ENCODE results near the gene CHFR.

Gene CHFR

GRCh38 chr12:132789099-132789471 is 98.3 kb downstream of the CHFR start:
- no peak overlapping the region for H3K27ac Mint-ChIP-seq
- H3K9me3 Mint-ChIP-seq (ENCODE audit: low read depth), result no peaks in the 10 kb centered on the region
- peaks cover 5% of the 10 kb centered on the region for H3K36me3 Mint-ChIP-seq
- no peaks in the 10 kb centered on the region for H3K27me3 Mint-ChIP-seq
- no peak overlapping the region for H3K4me3 Mint-ChIP-seq
- no peaks in the 10 kb centered on the region for H3K4me1 Mint-ChIP-seq (ENCODE audit: low read depth)

GRCh38 chr12:132788375-132789098 is 98.9 kb downstream of the CHFR start:
- Mint-ChIP-seq H3K4me1 (ENCODE audit: low read depth) (no peaks in the 10 kb centered on the region), H3K27me3 (no peaks in the 10 kb centered on the region), H3K9me3 (ENCODE audit: low read depth) (no peaks in the 10 kb centered on the region), H3K4me3 (no peak overlapping the region), H3K27ac (no peak overlapping the region), H3K36me3 (peaks cover 5% of the 10 kb centered on the region)

DNA sequence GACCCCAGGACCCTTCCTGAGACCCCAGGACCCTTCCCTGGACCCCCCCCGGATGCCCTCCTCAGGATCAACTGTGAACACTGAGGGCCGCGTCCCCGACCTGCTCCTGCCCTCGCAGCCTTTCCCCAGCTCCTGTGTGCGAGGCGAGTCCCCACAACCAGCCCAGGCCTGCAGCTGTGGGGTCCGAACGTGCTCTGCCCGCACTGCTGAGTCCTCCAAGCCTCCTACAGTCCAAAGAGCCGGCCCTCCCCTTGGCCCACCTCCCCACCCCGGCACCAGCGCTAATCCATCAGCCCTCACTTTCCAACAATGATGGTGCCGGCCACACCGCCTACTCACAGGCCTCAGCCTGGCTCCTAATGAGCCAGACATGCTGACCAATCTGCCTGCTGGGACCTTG is 99.5 kb downstream of the CHFR start:
- Mint-ChIP-seq H3K4me3 (no peak overlapping the region), H3K27ac (no peak overlapping the region), H3K36me3 (peaks cover 5% of the 10 kb centered on the region), H3K9me3 (ENCODE audit: low read depth) (no peaks in the 10 kb centered on the region), H3K4me1 (ENCODE audit: low read depth) (no peaks in the 10 kb centered on the region), H3K27me3 (no peaks in the 10 kb centered on the region)

GRCh38 chr12:132786192-132786591 is 101.2 kb downstream of the CHFR start:
- Mint-ChIP-seq H3K9me3 (ENCODE audit: low read depth) (no peaks in the 10 kb centered on the region), H3K4me3 (no peak overlapping the region)

GRCh38 chr12:132784580-132784979 is 102.8 kb downstream of the CHFR start:
- Mint-ChIP-seq H3K27ac (no peak overlapping the region), H3K4me3 (no peak overlapping the region), H3K4me1 (ENCODE audit: low read depth) (no peaks in the 10 kb centered on the region), H3K36me3 (peaks cover 7% of the 10 kb centered on the region), H3K9me3 (ENCODE audit: low read depth) (no peaks in the 10 kb centered on the region), H3K27me3 (no peaks in the 10 kb centered on the region)

More at GRCh38 chr12:132786192-132786591, 101.2 kb downstream of the CHFR start:
- H3K27ac Mint-ChIP-seq, result no peak overlapping the region
- no peaks in the 10 kb centered on the region for H3K4me1 Mint-ChIP-seq (ENCODE audit: low read depth)
- H3K27me3 Mint-ChIP-seq, result no peaks in the 10 kb centered on the region
- H3K36me3 Mint-ChIP-seq, result peaks cover 5% of the 10 kb centered on the region

DNA sequence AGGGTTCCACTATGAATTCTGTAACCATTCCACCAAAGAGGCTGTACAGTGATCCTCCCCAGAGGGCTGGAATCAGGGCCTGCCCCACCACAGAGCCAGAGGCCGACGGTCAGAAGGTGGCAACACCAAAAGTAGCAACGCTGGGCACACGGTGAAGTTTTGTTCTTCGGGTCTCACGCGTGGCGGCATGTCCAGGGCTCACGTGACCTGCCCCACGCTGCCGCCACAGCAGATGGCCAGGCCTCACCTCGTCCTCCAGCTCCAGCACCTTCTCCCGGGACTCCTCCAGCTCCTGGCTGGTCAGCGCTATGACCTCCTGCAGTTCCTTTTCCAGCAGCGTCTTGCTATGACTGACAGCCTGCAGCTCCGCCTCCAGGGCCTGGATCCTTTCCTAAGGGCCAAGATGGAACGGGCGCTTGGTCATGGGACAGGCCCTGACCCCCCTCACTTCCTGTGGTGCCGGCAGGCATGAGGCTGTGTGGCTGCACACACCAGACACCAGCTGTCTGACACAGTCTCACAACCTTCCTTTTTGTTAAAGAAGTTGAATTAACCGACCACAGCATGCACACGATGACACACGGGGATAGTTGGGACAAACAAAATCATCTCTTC is 103.4 kb downstream of the CHFR start:
- Mint-ChIP-seq H3K27me3 (no peaks in the 10 kb centered on the region), H3K27ac (no peak overlapping the region), H3K9me3 (ENCODE audit: low read depth) (no peaks in the 10 kb centered on the region), H3K4me3 (no peak overlapping the region), H3K4me1 (ENCODE audit: low read depth) (no peaks in the 10 kb centered on the region), H3K36me3 (peaks cover 5% of the 10 kb centered on the region)
